Thoracic aorta (tissue), 2 donors: ENCODE results near the gene CENPVL3. TPM values are rescaled to one million over a fixed set of nuclear protein-coding genes. Genes with fewer than 3 reads are reported as not detected.
"Not testable (repeated sequence)": the region's sequence is repeated elsewhere in the genome, so short reads cannot be mapped to it uniquely, and the experiment has no call there.

ENCODE experiments used
- ATAC-seq: fragments of 150-250 bp; one replicate; pipeline ENCODE4 v1.8.0; 2017; ENCODE audit warnings: low read depth; ENCODE audit not compliant: insufficient number of reproducible peaks, low FRiP score
- DNase-seq: peaks from one replicate; pipeline ENCODE4 v3.0.0-alpha.2; 2020; ENCODE audit warnings: low spot score
- H3K27ac ChIP-seq, 2 donors: fragments of 200-600 bp; sonication (generic); 1 replicate in 1 of 2; 2 replicates in 1 of 2; pipeline ENCODE4 v1.5.1; 2016; ENCODE audit warnings: mild to moderate bottlenecking in 2 of 2, moderate library complexity in 2 of 2
- H3K27me3 ChIP-seq: fragments of 200-600 bp; sonication (generic); replicated peaks from 2 replicates; pipeline ENCODE4 v1.6.0; 2016; ENCODE audit warnings: mild to moderate bottlenecking; ENCODE audit not compliant: insufficient read depth
- H3K36me3 ChIP-seq: fragments of 200-600 bp; sonication (generic); one replicate; pipeline ENCODE4 v1.5.1; 2016
- H3K4me1 ChIP-seq, 2 donors: fragments of 200-600 bp; sonication (generic); 1 replicate in 1 of 2; 2 replicates in 1 of 2; pipeline versions ENCODE4 v1.5.1 to v1.6.0; 2016; ENCODE audit warnings: low read depth in 2 of 2, mild to moderate bottlenecking in 1 of 2; ENCODE audit not compliant: control insufficient read depth in 1 of 2
- H3K4me3 ChIP-seq: fragments of 200-600 bp; sonication (generic); 2 replicates; pipeline ENCODE4 v1.5.1; 2016; ENCODE audit warnings: mild to moderate bottlenecking
- H3K9me3 ChIP-seq: fragments of 200-600 bp; sonication (generic); 2 replicates; pipeline ENCODE4 v1.5.1; 2016
- CTCF ChIP-seq: fragments of 200-600 bp; sonication (generic); IDR thresholded peaks from one replicate; pipeline ENCODE4 v1.5.1; 2019; ENCODE audit warnings: antibody characterized with exemption
- total RNA-seq, 2 donors: library from RNA; depleted of rRNA; stranded (reverse); fragments of >200 nt; gene quantifications; one replicate each; pipeline versions ENCODE4 v1.1.0 to v1.2.3, GENCODE V29; 2016

CENPVL3 gene
- not detected for total RNA-seq

DNA sequence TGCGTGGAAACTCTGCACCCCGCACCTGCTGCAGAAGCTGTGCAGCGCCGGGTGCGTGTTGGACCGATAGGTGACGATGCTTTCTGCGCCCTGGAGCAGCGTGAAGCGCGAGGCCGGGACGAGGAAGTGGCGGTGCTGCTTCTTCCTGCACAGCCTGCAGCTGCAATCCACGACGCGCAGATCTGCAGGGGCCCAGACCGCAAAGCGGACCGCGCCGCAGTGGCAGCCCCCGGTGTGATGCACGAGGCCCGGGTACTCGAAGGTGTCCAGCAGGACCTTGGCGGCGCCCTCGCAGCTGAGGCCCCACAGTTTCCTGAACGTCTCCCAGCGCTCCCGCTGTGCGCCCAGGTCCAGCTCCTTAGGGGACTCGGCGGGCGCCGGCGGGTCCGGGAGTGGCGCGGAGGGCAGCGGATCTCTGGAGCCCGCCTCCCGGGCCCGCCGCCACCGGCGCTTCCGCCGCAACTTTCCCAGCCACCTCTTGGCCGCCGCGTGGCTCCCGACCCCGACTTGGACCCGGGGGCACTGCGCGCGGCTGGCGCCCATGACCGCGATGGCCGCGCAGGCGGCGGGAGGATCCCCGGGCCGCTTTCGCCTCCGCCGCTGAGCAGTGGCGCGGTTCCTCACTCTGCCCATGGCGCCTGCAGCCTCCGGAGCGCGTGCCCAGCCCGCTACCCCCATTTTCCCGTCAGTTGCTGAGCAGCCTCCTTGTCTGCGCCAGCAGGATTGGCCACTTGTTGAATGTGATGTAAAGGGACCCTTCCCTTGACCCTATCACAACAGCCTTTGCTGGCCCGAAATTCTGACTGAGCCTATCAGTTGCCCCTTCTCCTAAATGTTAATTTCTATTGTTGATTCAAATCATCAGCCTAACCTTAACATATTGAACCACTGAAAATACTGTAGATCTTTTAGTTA lies at the start of gene CENPVL3:
Gene CENPVL3 (minus strand): TSS at position 672 of the 915 bp plus-strand sequence. CDS start 39 bp downstream, at position 633.
- H3K4me1 ChIP-seq, H3K27ac ChIP-seq, H3K36me3 ChIP-seq, ATAC-seq, H3K4me3 ChIP-seq, H3K9me3 ChIP-seq, DNase-seq, H3K27me3 ChIP-seq: not testable (repeated sequence)

GRCh38 chrX:51665981-51666380 lies 47.3 kb upstream of the CENPVL3 start:
- H3K4me3 ChIP-seq, result no peak overlapping the region
- no peak for ATAC-seq
- H3K9me3 ChIP-seq, result no peaks in the 10 kb centered on the region
- H3K4me1 ChIP-seq, result no peaks in the 10 kb centered on the region
- no peak overlapping the region for H3K27ac ChIP-seq
- TF ChIP-seq CTCF, result no peak
- DNase-seq, result no peak
- no peaks in the 10 kb centered on the region for H3K27me3 ChIP-seq
- no peaks in the 10 kb centered on the region for H3K36me3 ChIP-seq

DNA sequence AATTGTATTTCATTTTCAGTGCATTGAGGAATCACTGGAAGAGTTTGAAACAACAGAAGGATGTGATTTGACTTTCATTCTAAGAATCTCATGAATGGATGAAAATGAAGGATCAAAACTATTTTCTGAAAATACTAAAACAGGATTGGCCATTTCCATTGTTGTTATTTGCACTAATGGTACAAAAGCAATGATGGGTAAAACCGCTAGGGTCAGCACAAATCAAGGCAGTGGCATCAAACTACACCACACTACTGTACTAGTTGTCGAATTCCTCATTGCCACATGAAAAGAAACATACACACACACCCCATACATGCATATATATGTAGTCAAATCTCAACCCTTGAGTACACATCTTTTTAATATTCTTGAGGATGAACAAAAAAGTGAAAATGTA lies 24.7 kb upstream of the CENPVL3 start:
- no peaks in the 10 kb centered on the region for H3K27me3 ChIP-seq
- no peaks in the 10 kb centered on the region for H3K9me3 ChIP-seq
- DNase-seq, result no peak
- H3K4me3 ChIP-seq, result no peak overlapping the region
- H3K4me1 ChIP-seq, result no peaks in the 10 kb centered on the region
- no peaks in the 10 kb centered on the region for H3K36me3 ChIP-seq
- no peak for ATAC-seq
- H3K27ac ChIP-seq, result no peak overlapping the region
- TF ChIP-seq CTCF, result no peak

GRCh38 chrX:51641421-51642021 lies 22.8 kb upstream of the CENPVL3 start:
- H3K36me3 ChIP-seq, result no peaks in the 10 kb centered on the region
- no peak for TF ChIP-seq CTCF
- H3K4me3 ChIP-seq, result no peak overlapping the region
- no peak for DNase-seq
- no peak for ATAC-seq
- no peak overlapping the region for H3K27ac ChIP-seq
- no peaks in the 10 kb centered on the region for H3K9me3 ChIP-seq
- H3K27me3 ChIP-seq, result no peaks in the 10 kb centered on the region
- H3K4me1 ChIP-seq, result no peaks in the 10 kb centered on the region

GRCh38 chrX:51636511-51636910 lies 17.8 kb upstream of the CENPVL3 start:
- not testable (repeated sequence) for ATAC-seq, DNase-seq, H3K36me3 ChIP-seq, H3K4me3 ChIP-seq, H3K27ac ChIP-seq, H3K4me1 ChIP-seq, H3K27me3 ChIP-seq, H3K9me3 ChIP-seq

GRCh38 chrX:51614353-51615012 lies 4.2 kb downstream of the CENPVL3 start:
- DNase-seq, result no peak
- Histone ChIP-seq H3K9me3 (no peaks in the 10 kb centered on the region), H3K27me3 (no peaks in the 10 kb centered on the region), H3K36me3 (no peaks in the 10 kb centered on the region), H3K4me1 (no peaks in the 10 kb centered on the region), H3K4me3 (no peak overlapping the region), H3K27ac (no peak overlapping the region)
- no peak for TF ChIP-seq CTCF
- no peak for ATAC-seq
